Measurements from ENCODE around the gene MFAP1. TPM values are rescaled to one million over a fixed set of nuclear protein-coding genes. Genes with fewer than 3 reads are reported as not detected.

Gene MFAP1
- total RNA-seq, 2 donors from 2014 or later: 16.4 to 20.0 TPM

Small RNAs within 50 kb of the gene (microRNA-seq; reads per million reads assigned to microRNA genes)
- gene MIR1282: 1.4 to 1.6 reads per million in 2 donors

Other genes with a start within 250 kb of the MFAP1 start
- gene PPIP5K1, start 234.5 kb downstream of the MFAP1 start, total RNA-seq: 100 to 1,000 TPM in 1 of 2 donors, 10 to 100 TPM in 1; 91.1 to 139 TPM
- 100 to 1,000 TPM; 168 to 277 TPM for gene CKMT1B, start 230.7 kb downstream of the MFAP1 start, total RNA-seq
- gene STRC, start 205.9 kb downstream of the MFAP1 start, total RNA-seq: 1 to 10 TPM in 1 of 2 donors, under 1 TPM in 1; 0.67 to 1.4 TPM
- gene CATSPER2, start 175.8 kb downstream of the MFAP1 start, total RNA-seq: 10 to 100 TPM in 1 of 2 donors, 1 to 10 TPM in 1; 9.0 to 11.8 TPM
- gene CKMT1A, start 130.8 kb downstream of the MFAP1 start, total RNA-seq: 100 to 1,000 TPM; 162 to 229 TPM
- gene PDIA3, start 78.3 kb downstream of the MFAP1 start, total RNA-seq: 100 to 1,000 TPM; 329 to 412 TPM
- 10 to 100 TPM; 27.7 to 34.6 TPM for gene ELL3, start 47.7 kb downstream of the MFAP1 start, total RNA-seq
- gene SERF2, start 32.4 kb downstream of the MFAP1 start, total RNA-seq: 1,000 to 10,000 TPM; 1,073 to 1,095 TPM
- under 1 TPM in 1 of 2 donors, not detected in 1; 0.12 TPM for gene SERINC4, start 24.5 kb downstream of the MFAP1 start, total RNA-seq
- gene HYPK, start 24.1 kb downstream of the MFAP1 start, total RNA-seq: 10 to 100 TPM; 10.4 to 11.6 TPM
- 1 to 10 TPM; 3.2 to 3.9 TPM for gene WDR76, start 2.3 kb upstream of the MFAP1 start, total RNA-seq

All from left colon (tissue), 2 donors.